NCI-H146 (cell line): ENCODE results near the gene PTGR1.

Experiments
- DNase-seq: peaks from one replicate; lab custom pipeline; 2025; lab: John Stamatoyannopoulos, UW

Gene PTGR1

GRCh38 chr9:111542497-111543254 is 56.8 kb downstream of the PTGR1 start:
- no peak for DNase-seq

GRCh38 chr9:111533099-111533790 is 66.2 kb downstream of the PTGR1 start:
- DNase-seq, result no peak

- DNase-seq, result no peak
These were observed 67.7 kb downstream of the PTGR1 start for GRCh38 chr9:111531716-111532115.

- DNase-seq, result no peak
These were observed 69.7 kb downstream of the PTGR1 start for GRCh38 chr9:111529787-111530186.

- DNase-seq, result no peak
These were observed 72.1 kb downstream of the PTGR1 start for GRCh38 chr9:111527347-111527746.

- peak; percentile 85 for DNase-seq
These were observed 74.1 kb downstream of the PTGR1 start, which contains the start of gene ZNF483 for GRCh38 chr9:111525056-111525977. Gene ZNF483 (plus strand): TSS chr9:111525179. CDS start chr9:111527396, 2,217 bp downstream.

- no peak for DNase-seq
These were observed 74.8 kb downstream of the PTGR1 start for GRCh38 chr9:111524731-111525055.

GRCh38 chr9:111516061-111516465 is 83.4 kb downstream of the PTGR1 start:
- no peak for DNase-seq

GRCh38 chr9:111514967-111515366 is 84.5 kb downstream of the PTGR1 start:
- DNase-seq, result no peak
